ENCODE data around the gene PLXDC1.

DNA sequence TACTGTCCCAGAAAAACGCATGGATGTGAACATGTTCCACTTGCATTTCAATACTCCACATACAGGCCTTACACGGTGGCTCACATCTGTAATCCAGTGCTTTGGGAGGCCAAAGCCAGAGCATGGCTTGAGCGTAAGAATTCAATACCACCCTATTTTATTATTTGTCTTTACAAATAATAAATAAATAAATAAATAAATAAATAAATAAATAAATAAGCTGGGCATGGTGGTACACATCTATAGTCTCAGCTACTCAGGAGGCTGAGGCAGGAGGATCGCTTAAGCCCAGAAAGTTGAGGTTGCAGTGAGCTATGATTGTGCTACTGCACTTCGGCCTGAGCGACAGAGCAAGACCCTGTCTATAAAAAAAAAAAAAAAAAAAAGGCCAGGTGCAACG is 53.9 kb downstream of the PLXDC1 start:
- no peak for TF ChIP-seq POLR2A (IDR thresholded peaks at IDR 0.05; ENCODE audit: low read depth, low read length)
- no peak for TF ChIP-seq POLR2AphosphoS5 (IDR thresholded peaks at IDR 0.05; ENCODE audit: low read depth, low read length)
- TF ChIP-seq TAF1 (IDR thresholded peaks at IDR 0.05; ENCODE audit: low read depth, low read length) = no peak
- no peak for TF ChIP-seq POU2F2 (IDR thresholded peaks at IDR 0.05; ENCODE audit: low read depth, low read length)
- TF ChIP-seq SPI1 (IDR thresholded peaks at IDR 0.05; ENCODE audit: low read depth, low read length) = no peak

Measured in GM12891 (cell line).